Mucosa of rectum (tissue), 2 donors: ENCODE results near the gene ARHGAP15.

ENCODE experiments used
- H3K27ac ChIP-seq, 2 donors: one replicate each; pipeline ENCODE4 v1.7.0; 2013; ENCODE audit warnings: inconsistent platforms in 2 of 2, low read depth in 2 of 2, low read length in 2 of 2
- H3K27me3 ChIP-seq, 2 donors: one replicate each; pipeline ENCODE4 v1.7.0; 2013; ENCODE audit warnings: low read length in 2 of 2; ENCODE audit not compliant: control insufficient read depth in 2 of 2, insufficient read depth in 2 of 2
- H3K36me3 ChIP-seq, 2 donors: one replicate each; pipeline ENCODE4 v1.7.0; 2013; ENCODE audit warnings: low read length in 2 of 2; ENCODE audit not compliant: control insufficient read depth in 2 of 2, insufficient read depth in 2 of 2
- H3K4me1 ChIP-seq, 2 donors: one replicate each; pipeline ENCODE4 v1.7.0; 2013; ENCODE audit warnings: low read length in 2 of 2, mild to moderate bottlenecking in 1 of 2; ENCODE audit not compliant: control insufficient read depth in 2 of 2, insufficient read depth in 2 of 2
- H3K4me3 ChIP-seq, 2 donors: one replicate each; pipeline ENCODE4 v1.7.0; 2013; ENCODE audit warnings: low read length in 2 of 2
- H3K9ac ChIP-seq, 2 donors: one replicate each; pipeline ENCODE4 v1.7.0; 2013; ENCODE audit warnings: low read length in 2 of 2, low read depth in 1 of 2, mild to moderate bottlenecking in 1 of 2
- H3K9me3 ChIP-seq, 2 donors: one replicate each; pipeline ENCODE4 v1.7.0; 2013; ENCODE audit warnings: low read length in 2 of 2; ENCODE audit not compliant: control insufficient read depth in 2 of 2
- donor health status: healthy.
- donor health status: Normal muscosa, but diverticular disease.

ARHGAP15 gene

DNA sequence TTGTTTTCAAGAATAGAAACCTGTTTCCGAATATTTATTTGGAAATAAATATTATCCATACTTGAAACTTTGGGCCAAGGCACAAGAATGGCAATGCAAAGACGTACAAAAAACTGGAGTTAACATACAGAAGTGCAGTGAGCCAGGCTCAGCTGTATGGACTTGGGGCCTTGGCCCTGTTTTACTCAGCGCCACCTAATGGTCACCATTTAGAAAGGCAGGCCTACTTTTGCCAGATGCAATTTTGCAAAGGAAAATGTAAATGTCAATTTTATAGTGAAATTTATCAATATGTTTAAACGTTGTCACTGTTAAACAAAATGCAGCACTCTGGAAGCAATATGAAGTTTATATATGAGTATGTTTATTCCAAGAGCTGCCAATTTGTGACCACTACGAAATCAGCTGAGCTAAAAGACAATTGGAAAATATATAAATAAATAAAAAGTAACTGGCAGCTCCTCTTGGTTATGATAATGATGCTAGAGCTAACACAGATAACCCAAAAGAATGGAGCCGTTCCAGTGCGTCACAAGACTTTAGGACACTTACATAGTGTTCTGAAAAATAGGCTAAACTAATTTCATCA lies 155.0 kb downstream of the ARHGAP15 start:
- no peaks in the 10 kb centered on the region for H3K27me3 ChIP-seq
- no peaks in the 10 kb centered on the region for H3K4me1 ChIP-seq
- no peaks in the 10 kb centered on the region for H3K9me3 ChIP-seq
- no peak overlapping the region for H3K27ac ChIP-seq
- H3K9ac ChIP-seq, result no peak overlapping the region
- H3K36me3 ChIP-seq, result no peaks in the 10 kb centered on the region
- no peak overlapping the region for H3K4me3 ChIP-seq

DNA sequence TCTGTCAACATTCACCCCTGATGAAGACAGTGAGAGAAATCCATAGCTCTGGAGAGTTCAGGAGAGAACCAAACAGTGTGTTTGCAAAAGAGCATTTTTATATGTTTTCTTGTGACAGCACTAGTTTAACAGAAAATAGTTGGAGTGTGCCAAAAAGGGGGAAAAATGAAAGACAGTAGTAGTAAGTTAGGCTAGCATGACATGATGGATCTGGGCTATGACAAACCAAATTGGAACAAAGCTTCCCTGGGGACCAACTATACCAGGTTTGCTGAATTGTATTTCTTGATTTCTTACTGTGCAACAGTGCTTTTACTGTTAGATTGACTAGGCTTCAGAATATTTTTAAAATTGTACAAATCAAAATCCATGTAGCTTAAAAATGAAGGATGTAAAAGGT lies 159.8 kb downstream of the ARHGAP15 start:
- H3K27ac ChIP-seq, result no peak overlapping the region
- H3K4me1 ChIP-seq, result no peaks in the 10 kb centered on the region
- H3K9me3 ChIP-seq, result no peaks in the 10 kb centered on the region
- H3K4me3 ChIP-seq, result no peak overlapping the region
- H3K27me3 ChIP-seq, result no peaks in the 10 kb centered on the region
- H3K9ac ChIP-seq, result no peak overlapping the region
- no peaks in the 10 kb centered on the region for H3K36me3 ChIP-seq

GRCh38 chr2:143290221-143290620 lies 161.0 kb downstream of the ARHGAP15 start:
- no peaks in the 10 kb centered on the region for H3K9me3 ChIP-seq
- no peak overlapping the region for H3K27ac ChIP-seq
- no peaks in the 10 kb centered on the region for H3K36me3 ChIP-seq
- H3K4me1 ChIP-seq, result no peaks in the 10 kb centered on the region
- no peak overlapping the region for H3K4me3 ChIP-seq
- no peaks in the 10 kb centered on the region for H3K27me3 ChIP-seq
- H3K9ac ChIP-seq, result no peak overlapping the region

DNA sequence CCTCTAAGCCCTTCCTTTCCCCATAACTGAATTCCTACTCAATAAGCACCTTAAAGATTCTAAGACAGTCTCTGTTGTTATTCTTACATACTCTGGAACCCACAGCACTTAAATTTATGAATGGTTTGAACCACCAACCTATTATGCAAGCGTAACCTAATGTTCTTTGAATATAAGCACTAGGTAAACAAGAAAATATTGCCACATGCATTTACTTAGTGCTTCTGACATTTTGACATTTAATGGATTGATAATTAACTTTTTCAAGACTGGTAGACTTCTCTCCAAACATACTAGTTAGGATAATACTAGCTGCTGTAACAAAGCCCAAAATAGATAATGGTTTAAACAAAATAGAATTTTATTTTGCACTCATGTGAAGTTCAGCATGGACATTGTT lies 164.8 kb downstream of the ARHGAP15 start:
- Histone ChIP-seq H3K27ac (no peak overlapping the region), H3K9ac (no peak overlapping the region), H3K36me3 (no peaks in the 10 kb centered on the region), H3K27me3 (no peaks in the 10 kb centered on the region), H3K4me1 (no peaks in the 10 kb centered on the region), H3K9me3 (no peaks in the 10 kb centered on the region), H3K4me3 (no peak overlapping the region)

DNA sequence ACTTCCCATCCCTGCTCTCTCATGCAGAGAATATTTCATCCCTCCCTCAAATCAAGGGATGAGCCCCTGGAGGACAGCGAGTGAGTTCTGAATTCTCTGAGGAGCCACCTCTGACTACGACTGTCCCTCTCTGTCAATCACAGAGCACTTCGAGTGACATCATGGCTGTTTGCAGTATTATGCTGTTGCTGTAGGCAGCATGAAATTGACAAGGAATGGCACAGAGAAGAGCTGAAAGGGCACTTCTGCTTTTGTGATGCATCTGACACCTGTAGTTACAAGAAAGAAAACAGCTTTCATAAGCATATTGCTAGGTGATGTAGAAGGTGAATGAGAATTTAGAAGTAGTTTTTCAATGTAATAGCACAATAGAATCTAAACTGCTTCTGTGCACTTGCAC lies 166.9 kb downstream of the ARHGAP15 start:
- no peaks in the 10 kb centered on the region for H3K36me3 ChIP-seq
- no peaks in the 10 kb centered on the region for H3K27me3 ChIP-seq
- no peak overlapping the region for H3K27ac ChIP-seq
- H3K4me1 ChIP-seq, result no peaks in the 10 kb centered on the region
- no peaks in the 10 kb centered on the region for H3K9me3 ChIP-seq
- no peak overlapping the region for H3K4me3 ChIP-seq
- no peak overlapping the region for H3K9ac ChIP-seq

DNA sequence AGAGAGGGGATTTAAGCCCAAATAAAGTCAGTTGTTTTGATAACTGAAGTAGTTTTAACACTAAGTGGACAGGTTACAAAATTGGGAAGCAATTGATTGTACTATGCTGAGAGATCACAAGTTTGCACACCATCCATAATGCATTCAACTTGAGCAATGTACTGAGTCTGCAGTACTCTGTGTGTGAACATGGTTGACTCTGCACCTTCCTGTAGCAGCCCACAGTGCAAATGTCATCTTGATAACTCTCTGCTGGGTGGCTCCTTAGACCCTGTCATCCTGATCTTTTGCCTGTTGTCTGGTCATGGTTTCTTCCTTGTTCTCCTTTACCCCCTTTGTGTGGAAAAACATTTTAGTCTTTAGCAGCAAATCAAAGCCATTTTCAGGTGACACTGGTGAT lies 168.0 kb downstream of the ARHGAP15 start:
- H3K9me3 ChIP-seq, result no peaks in the 10 kb centered on the region
- no peaks in the 10 kb centered on the region for H3K27me3 ChIP-seq
- no peak overlapping the region for H3K4me3 ChIP-seq
- no peak overlapping the region for H3K27ac ChIP-seq
- H3K9ac ChIP-seq, result no peak overlapping the region
- H3K4me1 ChIP-seq, result no peaks in the 10 kb centered on the region
- no peaks in the 10 kb centered on the region for H3K36me3 ChIP-seq

- H3K4me1 ChIP-seq, result no peaks in the 10 kb centered on the region
- no peaks in the 10 kb centered on the region for H3K27me3 ChIP-seq
- no peaks in the 10 kb centered on the region for H3K9me3 ChIP-seq
- no peaks in the 10 kb centered on the region for H3K36me3 ChIP-seq
- no peak overlapping the region for H3K9ac ChIP-seq
- no peak overlapping the region for H3K27ac ChIP-seq
- H3K4me3 ChIP-seq, result no peak overlapping the region
These were observed 171.3 kb downstream of the ARHGAP15 start for GRCh38 chr2:143300536-143300935.

GRCh38 chr2:143311426-143311825 lies 182.2 kb downstream of the ARHGAP15 start:
- H3K4me3 ChIP-seq, result no peak overlapping the region
- no peaks in the 10 kb centered on the region for H3K27me3 ChIP-seq
- no peak overlapping the region for H3K27ac ChIP-seq

GRCh38 chr2:143312441-143312840 lies 183.2 kb downstream of the ARHGAP15 start:
- no peak overlapping the region for H3K9ac ChIP-seq
- no peaks in the 10 kb centered on the region for H3K36me3 ChIP-seq
- no peaks in the 10 kb centered on the region for H3K9me3 ChIP-seq
- H3K4me3 ChIP-seq, result no peak overlapping the region
- H3K27me3 ChIP-seq, result no peaks in the 10 kb centered on the region
- H3K27ac ChIP-seq, result no peak overlapping the region
- no peaks in the 10 kb centered on the region for H3K4me1 ChIP-seq

More at GRCh38 chr2:143311426-143311825, 182.2 kb downstream of the ARHGAP15 start:
- Histone ChIP-seq H3K4me1 (no peaks in the 10 kb centered on the region), H3K36me3 (no peaks in the 10 kb centered on the region), H3K9me3 (no peaks in the 10 kb centered on the region), H3K9ac (no peak overlapping the region)

DNA sequence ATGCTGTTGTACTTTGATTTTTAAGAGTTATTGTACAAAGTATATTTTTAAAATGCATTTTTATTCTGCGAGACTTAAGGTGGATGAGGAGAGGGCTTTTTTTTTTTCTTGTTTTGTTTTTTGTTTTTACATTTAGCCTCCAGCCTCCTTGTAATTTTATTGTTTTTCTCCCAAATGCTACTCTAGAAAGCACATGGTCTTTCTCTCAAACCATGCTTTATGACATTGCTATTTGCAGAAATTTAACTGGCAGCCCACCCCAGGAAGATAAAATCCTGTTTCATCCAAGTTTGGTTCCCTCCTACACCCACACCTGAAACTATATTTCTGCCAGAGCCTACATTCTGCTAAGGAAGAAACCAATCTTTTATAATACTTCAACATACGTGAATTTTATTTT lies 184.6 kb downstream of the ARHGAP15 start:
- no peaks in the 10 kb centered on the region for H3K9me3 ChIP-seq
- H3K27me3 ChIP-seq, result no peaks in the 10 kb centered on the region
- H3K4me3 ChIP-seq, result no peak overlapping the region
- no peak overlapping the region for H3K27ac ChIP-seq
- no peak overlapping the region for H3K9ac ChIP-seq
- no peaks in the 10 kb centered on the region for H3K36me3 ChIP-seq
- H3K4me1 ChIP-seq, result no peaks in the 10 kb centered on the region

DNA sequence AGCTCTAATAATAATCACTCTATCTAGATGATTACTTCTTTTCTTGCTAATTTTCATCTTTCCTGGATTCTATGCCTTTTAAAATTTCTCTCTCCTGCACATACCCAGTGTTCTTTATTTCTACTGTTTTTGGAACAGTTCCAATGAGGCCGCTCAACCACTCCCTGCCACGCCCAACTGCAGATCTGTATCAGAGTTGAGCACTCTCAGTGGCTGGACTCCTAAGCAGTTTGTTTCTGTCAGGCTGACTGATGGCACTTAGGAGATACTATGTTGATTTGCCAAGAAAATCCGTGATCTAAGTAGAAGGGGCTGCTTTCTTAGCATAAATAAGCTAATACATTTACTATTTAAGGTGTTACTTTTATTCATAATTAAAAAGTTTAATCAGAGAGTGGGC lies 192.8 kb downstream of the ARHGAP15 start:
- H3K9me3 ChIP-seq, result no peaks in the 10 kb centered on the region
- no peak overlapping the region for H3K4me3 ChIP-seq
- no peaks in the 10 kb centered on the region for H3K36me3 ChIP-seq
- H3K4me1 ChIP-seq, result no peaks in the 10 kb centered on the region
- H3K9ac ChIP-seq, result no peak overlapping the region
- no peak overlapping the region for H3K27ac ChIP-seq
- no peaks in the 10 kb centered on the region for H3K27me3 ChIP-seq
